HepG2 (cell line): ENCODE results near the gene TXN2. TPM values are rescaled to one million over a fixed set of nuclear protein-coding genes. Genes with fewer than 3 reads are reported as not detected.

Experiments
- ASH2L ChIP-seq: fragments of 300-600, 200-600 bp; sonication (generic); IDR thresholded peaks from 2 replicates; pipeline ENCODE4 v1.7.0; 2017; ENCODE audit warnings: low read depth, mild to moderate bottlenecking, moderate library complexity, mixed read lengths, low read length; ENCODE audit not compliant: insufficient read length
- HMGA1 ChIP-seq: sonication (generic); formaldehyde crosslinking; conservative IDR thresholded peaks from 2 replicates; pipeline ENCODE4 v1.4.0; 2020; ENCODE audit warnings: missing genetic modification reagents
- KDM5B ChIP-seq: sonication (generic); formaldehyde crosslinking; IDR thresholded peaks from 2 replicates; pipeline ENCODE4 v1.4.0; 2020; ENCODE audit warnings: missing genetic modification reagents, mild to moderate bottlenecking, borderline replicate concordance
- MEF2D ChIP-seq: sonication (generic); formaldehyde crosslinking; IDR thresholded peaks from 2 replicates; pipeline ENCODE4 v1.5.1; 2020; ENCODE audit warnings: mild to moderate bottlenecking, missing genetic modification reagents
- NR2C2 ChIP-seq: sonication (generic); formaldehyde crosslinking; IDR thresholded peaks from 2 replicates; pipeline ENCODE4 v1.4.0; 2020; ENCODE audit warnings: missing genetic modification reagents, mild to moderate bottlenecking, moderate library complexity, borderline replicate concordance
- PHF20 ChIP-seq: sonication (generic); formaldehyde crosslinking; IDR thresholded peaks from 2 replicates; pipeline ENCODE4 v1.5.0; 2020; ENCODE audit warnings: mild to moderate bottlenecking, missing genetic modification reagents
- RORA ChIP-seq: sonication (generic); formaldehyde crosslinking; IDR thresholded peaks from 2 replicates; pipeline ENCODE4 v1.5.0; 2020; ENCODE audit warnings: mild to moderate bottlenecking, missing genetic modification reagents, moderate library complexity
- SMARCC2 ChIP-seq: fragments of 450-650 bp; IDR thresholded peaks from 2 replicates; pipeline ENCODE4 v1.6.1; 2017; ENCODE audit warnings: antibody characterized with exemption, mild to moderate bottlenecking
- SOX13 ChIP-seq, 3 experiments: fragments of 450-650 bp in 1 of 3; sonication (generic) in 1 of 3; formaldehyde crosslinking in 1 of 3; IDR thresholded peaks in 2 of 3; conservative IDR thresholded peaks in 1 of 3; 2 replicates each; pipeline versions ENCODE4 v1.5.0 to v1.6.1; 2016 to 2020; ENCODE audit warnings: antibody characterized with exemption in 1 of 3, mild to moderate bottlenecking in 1 of 3, missing compliant biosample characterization in 1 of 3, missing genetic modification reagents in 1 of 3, moderate library complexity in 1 of 3
- ZBTB38 ChIP-seq: sonication (generic); formaldehyde crosslinking; IDR thresholded peaks from 2 replicates; pipeline ENCODE4 v1.5.1; 2020; ENCODE audit warnings: mild to moderate bottlenecking, missing genetic modification reagents
- ZNF121 ChIP-seq: sonication (generic); formaldehyde crosslinking; IDR thresholded peaks from 2 replicates; pipeline ENCODE4 v1.5.0; 2020; ENCODE audit warnings: mild to moderate bottlenecking, missing genetic modification reagents
- ZNF274 ChIP-seq: sonication (generic); formaldehyde crosslinking; IDR thresholded peaks from 2 replicates; pipeline ENCODE4 v1.5.1; 2020; ENCODE audit warnings: mild to moderate bottlenecking, missing genetic modification reagents
- ZNF282 ChIP-seq: fragments of 450-650 bp; IDR thresholded peaks from 2 replicates; pipeline ENCODE4 v1.6.1; 2018; ENCODE audit not compliant: partially characterized antibody
- ZNF354B ChIP-seq: sonication (generic); formaldehyde crosslinking; IDR thresholded peaks from 2 replicates; pipeline ENCODE4 v1.8.0; 2022; ENCODE audit warnings: mild to moderate bottlenecking, missing genetic modification reagents
- ZNF75D ChIP-seq: sonication (generic); formaldehyde crosslinking; IDR thresholded peaks from 2 replicates; pipeline ENCODE4 v1.8.1; 2023; ENCODE audit warnings: missing genetic modification reagents, mild to moderate bottlenecking, borderline replicate concordance
- polyA plus RNA-seq, 8 experiments: library from polyadenylated mRNA; depleted of rRNA in 3 of 8; stranded (reverse) in 7 of 8; unstranded in 1 of 8; fragments of >200 nt; fragmentation: Illumina TruSeq in 4 of 8; extraction: Trizol in 4 of 8; gene quantifications; 2 replicates each; pipeline versions ENCODE4 v1.2.1 to v1.2.3, GENCODE V29; 2011 to 2016; ENCODE audit warnings: low read depth in 4 of 8, missing spikeins in 1 of 8, mixed read lengths in 1 of 8; ENCODE audit not compliant: insufficient read depth in 1 of 8
- total RNA-seq, 5 experiments: library from RNA; depleted of rRNA; stranded (reverse); fragments of >200 nt; fragmentation: Illumina TruSeq; extraction: Trizol; gene quantifications; 2 replicates each; pipeline ENCODE4 v1.2.3, GENCODE V29; 2016; ENCODE audit warnings: low read depth in 1 of 5
- TF ChIP-seq, protein P1 (sequence below): sonication (generic); formaldehyde crosslinking; IDR thresholded peaks from 2 replicates; pipeline ENCODE4 v1.4.0; 2020; ENCODE audit warnings: missing genetic modification reagents, borderline replicate concordance
- TF ChIP-seq, protein P2 (sequence below): sonication (generic); formaldehyde crosslinking; conservative IDR thresholded peaks from 2 replicates; pipeline ENCODE4 v1.8.0; 2022; ENCODE audit warnings: mild to moderate bottlenecking, moderate library complexity, missing genetic modification reagents
- TF ChIP-seq, protein P3 (sequence below): sonication (generic); formaldehyde crosslinking; IDR thresholded peaks from 2 replicates; pipeline ENCODE4 v1.4.0; 2020; ENCODE audit warnings: missing genetic modification reagents, borderline replicate concordance

Gene TXN2
- total and polyA plus RNA-seq, 2 of the 13 experiments (the other 11 are each of a cell fraction or from before 2014, with no cell fraction given): 41.4 to 109 TPM

DNA sequence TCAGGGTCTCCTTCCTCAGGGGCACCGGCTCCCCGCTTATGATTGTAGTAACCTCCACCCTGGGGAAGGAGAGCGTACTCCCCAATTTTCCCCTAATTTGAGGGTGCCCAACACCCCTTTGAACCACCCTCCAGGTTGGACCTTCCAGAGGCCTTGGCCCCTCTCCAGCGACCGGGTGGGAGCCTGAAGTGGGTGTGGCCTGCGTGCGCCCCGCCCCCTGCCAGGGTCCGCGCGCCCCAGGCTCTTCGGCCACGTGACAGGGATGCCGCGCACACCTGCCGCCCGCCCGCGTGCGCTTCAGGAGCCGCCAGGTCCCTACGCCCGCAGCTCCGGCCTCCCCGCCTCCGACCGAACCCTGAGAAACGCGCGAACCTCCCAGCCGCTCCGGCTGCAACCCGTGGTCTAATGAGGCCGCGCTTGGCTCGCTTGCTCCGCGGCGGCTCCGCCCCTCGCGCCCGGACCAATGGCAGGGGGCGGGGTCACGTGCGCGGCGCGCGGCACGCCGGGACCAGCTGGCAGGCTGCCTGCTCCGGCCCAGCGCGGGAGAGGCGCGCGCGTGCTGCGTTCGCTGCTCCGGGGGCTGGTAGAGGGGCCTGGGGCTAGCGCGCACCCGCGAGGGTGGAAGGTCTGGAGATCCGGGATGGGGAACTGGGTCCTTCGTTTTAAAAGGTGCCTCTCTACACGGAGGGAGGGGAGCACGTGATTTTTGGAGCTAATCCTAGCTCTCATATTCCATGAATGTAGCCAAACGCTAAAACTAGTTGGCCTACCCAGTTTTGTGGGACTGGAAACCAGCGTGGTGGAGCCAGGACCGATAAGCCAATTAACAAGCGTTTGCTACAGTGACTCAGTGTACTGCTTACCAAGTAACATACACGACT, 25.4 kb upstream of the TXN2 start, which contains the start of gene FOXRED2 (continued):
- TF ChIP-seq, protein P1, sequence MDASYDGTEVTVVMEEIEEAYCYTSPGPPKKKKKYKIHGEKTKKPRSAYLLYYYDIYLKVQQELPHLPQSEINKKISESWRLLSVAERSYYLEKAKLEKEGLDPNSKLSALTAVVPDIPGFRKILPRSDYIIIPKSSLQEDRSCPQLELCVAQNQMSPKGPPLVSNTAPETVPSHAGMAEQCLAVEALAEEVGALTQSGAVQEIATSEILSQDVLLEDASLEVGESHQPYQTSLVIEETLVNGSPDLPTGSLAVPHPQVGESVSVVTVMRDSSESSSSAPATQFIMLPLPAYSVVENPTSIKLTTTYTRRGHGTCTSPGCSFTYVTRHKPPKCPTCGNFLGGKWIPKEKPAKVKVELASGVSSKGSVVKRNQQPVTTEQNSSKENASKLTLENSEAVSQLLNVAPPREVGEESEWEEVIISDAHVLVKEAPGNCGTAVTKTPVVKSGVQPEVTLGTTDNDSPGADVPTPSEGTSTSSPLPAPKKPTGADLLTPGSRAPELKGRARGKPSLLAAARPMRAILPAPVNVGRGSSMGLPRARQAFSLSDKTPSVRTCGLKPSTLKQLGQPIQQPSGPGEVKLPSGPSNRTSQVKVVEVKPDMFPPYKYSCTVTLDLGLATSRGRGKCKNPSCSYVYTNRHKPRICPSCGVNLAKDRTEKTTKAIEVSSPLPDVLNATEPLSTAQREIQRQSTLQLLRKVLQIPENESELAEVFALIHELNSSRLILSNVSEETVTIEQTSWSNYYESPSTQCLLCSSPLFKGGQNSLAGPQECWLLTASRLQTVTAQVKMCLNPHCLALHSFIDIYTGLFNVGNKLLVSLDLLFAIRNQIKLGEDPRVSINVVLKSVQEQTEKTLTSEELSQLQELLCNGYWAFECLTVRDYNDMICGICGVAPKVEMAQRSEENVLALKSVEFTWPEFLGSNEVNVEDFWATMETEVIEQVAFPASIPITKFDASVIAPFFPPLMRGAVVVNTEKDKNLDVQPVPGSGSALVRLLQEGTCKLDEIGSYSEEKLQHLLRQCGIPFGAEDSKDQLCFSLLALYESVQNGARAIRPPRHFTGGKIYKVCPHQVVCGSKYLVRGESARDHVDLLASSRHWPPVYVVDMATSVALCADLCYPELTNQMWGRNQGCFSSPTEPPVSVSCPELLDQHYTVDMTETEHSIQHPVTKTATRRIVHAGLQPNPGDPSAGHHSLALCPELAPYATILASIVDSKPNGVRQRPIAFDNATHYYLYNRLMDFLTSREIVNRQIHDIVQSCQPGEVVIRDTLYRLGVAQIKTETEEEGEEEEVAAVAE (CRISPR knock-in tag): no peak
- TF ChIP-seq KDM5B (CRISPR knock-in tag) (peak; percentile 100), ZNF274 (CRISPR knock-in tag) (peak; percentile 99), ASH2L (peak; percentile 79), PHF20 (CRISPR knock-in tag) (peak; percentile 67), MEF2D (peak; percentile 49; the same call in 1 of the 2 replicates), RORA (CRISPR knock-in tag) (no peak), NR2C2 (CRISPR knock-in tag) (peak; percentile 69), ZNF282 (no peak), HMGA1 (CRISPR knock-in tag) (no peak), SOX13 (IDR thresholded peaks at IDR 0.05) (no peak), SOX13 (CRISPR knock-in tag; conservative IDR thresholded peaks at IDR 0.05 in 1 of 2, IDR thresholded peaks at IDR 0.05 in 1 of 2) (0 out of 4 replicates have a peak, but pooled peaks of 1 of the 2 experiments have one; percentile 37), ZNF121 (peak; percentile 66; the same call in 1 of the 2 replicates), ZBTB38 (CRISPR knock-in tag) (peak; percentile 93; the same call in 1 of the 2 replicates), SMARCC2 (no peak), ZNF75D (CRISPR knock-in tag) (peak; percentile 93; the same call in 1 of the 2 replicates), ZNF354B (CRISPR knock-in tag) (peak; percentile 91; the same call in 1 of the 2 replicates)
- TF ChIP-seq, protein P2, sequence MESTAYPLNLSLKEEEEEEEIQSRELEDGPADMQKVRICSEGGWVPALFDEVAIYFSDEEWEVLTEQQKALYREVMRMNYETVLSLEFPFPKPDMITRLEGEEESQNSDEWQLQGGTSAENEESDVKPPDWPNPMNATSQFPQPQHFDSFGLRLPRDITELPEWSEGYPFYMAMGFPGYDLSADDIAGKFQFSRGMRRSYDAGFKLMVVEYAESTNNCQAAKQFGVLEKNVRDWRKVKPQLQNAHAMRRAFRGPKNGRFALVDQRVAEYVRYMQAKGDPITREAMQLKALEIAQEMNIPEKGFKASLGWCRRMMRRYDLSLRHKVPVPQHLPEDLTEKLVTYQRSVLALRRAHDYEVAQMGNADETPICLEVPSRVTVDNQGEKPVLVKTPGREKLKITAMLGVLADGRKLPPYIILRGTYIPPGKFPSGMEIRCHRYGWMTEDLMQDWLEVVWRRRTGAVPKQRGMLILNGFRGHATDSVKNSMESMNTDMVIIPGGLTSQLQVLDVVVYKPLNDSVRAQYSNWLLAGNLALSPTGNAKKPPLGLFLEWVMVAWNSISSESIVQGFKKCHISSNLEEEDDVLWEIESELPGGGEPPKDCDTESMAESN (CRISPR knock-in tag): peak; percentile 91
- TF ChIP-seq, protein P3, sequence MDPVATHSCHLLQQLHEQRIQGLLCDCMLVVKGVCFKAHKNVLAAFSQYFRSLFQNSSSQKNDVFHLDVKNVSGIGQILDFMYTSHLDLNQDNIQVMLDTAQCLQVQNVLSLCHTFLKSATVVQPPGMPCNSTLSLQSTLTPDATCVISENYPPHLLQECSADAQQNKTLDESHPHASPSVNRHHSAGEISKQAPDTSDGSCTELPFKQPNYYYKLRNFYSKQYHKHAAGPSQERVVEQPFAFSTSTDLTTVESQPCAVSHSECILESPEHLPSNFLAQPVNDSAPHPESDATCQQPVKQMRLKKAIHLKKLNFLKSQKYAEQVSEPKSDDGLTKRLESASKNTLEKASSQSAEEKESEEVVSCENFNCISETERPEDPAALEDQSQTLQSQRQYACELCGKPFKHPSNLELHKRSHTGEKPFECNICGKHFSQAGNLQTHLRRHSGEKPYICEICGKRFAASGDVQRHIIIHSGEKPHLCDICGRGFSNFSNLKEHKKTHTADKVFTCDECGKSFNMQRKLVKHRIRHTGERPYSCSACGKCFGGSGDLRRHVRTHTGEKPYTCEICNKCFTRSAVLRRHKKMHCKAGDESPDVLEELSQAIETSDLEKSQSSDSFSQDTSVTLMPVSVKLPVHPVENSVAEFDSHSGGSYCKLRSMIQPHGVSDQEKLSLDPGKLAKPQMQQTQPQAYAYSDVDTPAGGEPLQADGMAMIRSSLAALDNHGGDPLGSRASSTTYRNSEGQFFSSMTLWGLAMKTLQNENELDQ (CRISPR knock-in tag): no peak
